ENCODE data around the gene NDUFB5.

GRCh38 chr3:179653096-179653797, 48.7 kb downstream of the NDUFB5 start:
- TF ChIP-seq POLR2A (IDR thresholded peaks at IDR 0.05) (no peak), CTCF (IDR thresholded peaks at IDR 0.05) (no peak)
